ENCODE data around the gene EBPL.

Gene EBPL

DNA sequence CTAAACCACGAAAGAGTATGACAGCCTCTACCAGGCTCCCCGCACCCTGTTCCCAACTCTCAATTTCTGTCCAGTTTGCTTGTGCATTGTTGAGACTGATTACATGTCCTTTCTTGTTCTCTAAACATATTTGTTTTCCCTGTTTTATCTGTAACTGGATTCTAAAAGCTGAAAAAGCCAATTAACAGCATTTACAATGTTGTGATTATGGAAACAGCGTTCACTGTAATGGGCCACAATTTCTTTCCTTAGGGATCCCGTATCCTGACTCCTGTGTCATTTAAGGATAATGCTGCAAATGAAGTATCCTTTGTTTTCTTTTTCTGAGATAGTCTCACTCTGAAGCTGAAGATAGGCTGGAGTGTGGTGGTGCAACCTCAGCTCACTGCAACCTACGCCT is 20.5 kb downstream of the EBPL start:
- DNase-seq = no peak

- peak; percentile 23 for DNase-seq
These were observed 21.5 kb downstream of the EBPL start for GRCh38 chr13:49669735-49670309.

DNA sequence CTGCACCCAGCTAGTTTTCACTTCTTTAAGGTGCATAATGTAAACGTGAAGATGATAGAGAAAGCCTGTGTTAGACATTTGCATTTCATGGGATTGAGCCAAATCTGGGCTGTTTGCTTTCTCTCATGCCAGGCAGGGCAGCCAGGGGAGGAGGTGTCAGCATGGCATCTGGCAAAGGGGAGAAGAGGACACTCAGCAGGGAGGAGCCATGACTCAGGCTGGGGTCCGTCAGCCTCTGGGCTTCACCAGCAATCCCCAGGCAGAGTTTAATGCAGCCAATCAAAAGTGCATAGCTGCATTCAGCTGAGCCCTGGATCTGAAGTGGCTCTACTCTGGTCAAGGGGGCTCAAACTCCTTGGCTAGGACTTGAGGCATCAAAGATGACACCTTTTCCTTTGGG is 23.5 kb downstream of the EBPL start:
- no peak for DNase-seq

DNA sequence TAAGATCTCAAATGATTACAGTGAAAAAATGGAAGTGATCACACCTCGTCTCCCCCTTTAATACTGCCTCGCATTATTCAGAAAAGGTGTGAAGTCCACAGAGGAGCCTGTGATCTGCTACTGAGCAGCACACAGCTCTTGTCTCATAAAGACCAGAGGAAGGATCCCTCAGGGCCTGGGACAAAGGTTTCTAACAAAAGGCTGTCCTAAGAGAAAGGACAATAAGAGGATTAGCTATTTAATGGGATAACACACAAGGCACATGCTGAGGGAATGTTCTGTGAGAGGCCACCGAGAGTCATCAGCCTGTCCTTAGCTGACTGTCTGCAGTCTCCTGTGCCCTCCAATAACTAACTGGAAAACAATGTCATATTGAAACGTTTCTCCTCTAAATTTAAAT is 26.7 kb downstream of the EBPL start:
- DNase-seq = no peak

GRCh38 chr13:49657241-49657641 is 34.0 kb downstream of the EBPL start:
- no peak for DNase-seq

GRCh38 chr13:49655906-49656305 is 35.4 kb downstream of the EBPL start:
- DNase-seq = no peak

- no peak for DNase-seq
These were observed 37.3 kb downstream of the EBPL start for GRCh38 chr13:49654011-49654410.

- DNase-seq = no peak
These were observed 37.8 kb downstream of the EBPL start for GRCh38 chr13:49653478-49653877.

DNA sequence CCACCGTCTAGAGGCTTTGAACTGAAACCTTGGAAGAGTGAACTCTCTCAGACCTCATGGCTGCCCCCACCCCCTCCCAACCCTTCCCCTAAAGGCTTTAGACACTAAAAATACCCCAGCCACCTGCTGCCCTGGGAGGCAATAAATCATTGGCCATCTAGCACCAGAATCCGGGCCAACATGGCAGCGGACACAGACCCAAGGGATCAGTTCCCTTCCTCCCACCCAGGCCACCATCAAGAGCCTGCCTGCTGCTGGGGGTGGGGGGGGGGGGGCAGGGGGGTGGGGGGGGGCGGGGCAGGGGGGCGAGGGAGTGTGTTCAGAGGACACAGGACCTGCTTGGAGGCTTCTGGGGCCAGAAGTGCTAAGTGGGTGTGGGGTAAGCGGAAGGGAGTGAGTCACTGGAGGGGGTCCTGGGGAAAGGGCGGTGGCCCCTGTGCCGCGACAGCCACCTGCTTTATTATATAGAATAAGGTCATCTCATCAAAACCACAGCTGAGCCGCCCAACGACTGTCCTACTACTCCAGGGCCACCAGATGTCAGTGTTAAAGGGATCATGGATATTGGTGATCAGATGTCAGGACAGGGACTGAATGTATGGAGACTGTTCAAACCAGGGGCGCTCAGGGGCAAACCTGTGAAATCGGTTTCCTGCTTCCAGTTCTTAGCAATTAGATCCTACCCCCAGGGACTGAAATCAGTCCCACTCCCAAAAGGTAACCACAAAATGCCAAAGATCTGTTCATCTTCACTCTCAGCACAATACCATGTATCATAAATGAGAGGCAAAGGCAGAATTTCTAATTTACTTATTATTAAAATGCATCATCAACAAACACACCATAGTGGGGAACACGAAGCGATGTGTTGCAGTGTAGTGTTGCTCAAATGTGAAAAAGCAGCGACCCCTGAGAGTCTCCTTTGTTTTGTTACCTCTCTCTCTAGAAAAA is 38.7 kb downstream of the EBPL start:
- DNase-seq = peak; percentile 40

GRCh38 chr13:49651570-49652354 is 39.5 kb downstream of the EBPL start:
- no peak for DNase-seq

GRCh38 chr13:49649963-49650312 is 41.3 kb downstream of the EBPL start:
- DNase-seq = no peak

- no peak for DNase-seq
These were observed 41.9 kb downstream of the EBPL start for GRCh38 chr13:49649244-49649962.

GRCh38 chr13:49646688-49647087 is 44.6 kb downstream of the EBPL start:
- DNase-seq = no peak

- DNase-seq = no peak
These were observed 45.8 kb downstream of the EBPL start for GRCh38 chr13:49645451-49645850.

DNA sequence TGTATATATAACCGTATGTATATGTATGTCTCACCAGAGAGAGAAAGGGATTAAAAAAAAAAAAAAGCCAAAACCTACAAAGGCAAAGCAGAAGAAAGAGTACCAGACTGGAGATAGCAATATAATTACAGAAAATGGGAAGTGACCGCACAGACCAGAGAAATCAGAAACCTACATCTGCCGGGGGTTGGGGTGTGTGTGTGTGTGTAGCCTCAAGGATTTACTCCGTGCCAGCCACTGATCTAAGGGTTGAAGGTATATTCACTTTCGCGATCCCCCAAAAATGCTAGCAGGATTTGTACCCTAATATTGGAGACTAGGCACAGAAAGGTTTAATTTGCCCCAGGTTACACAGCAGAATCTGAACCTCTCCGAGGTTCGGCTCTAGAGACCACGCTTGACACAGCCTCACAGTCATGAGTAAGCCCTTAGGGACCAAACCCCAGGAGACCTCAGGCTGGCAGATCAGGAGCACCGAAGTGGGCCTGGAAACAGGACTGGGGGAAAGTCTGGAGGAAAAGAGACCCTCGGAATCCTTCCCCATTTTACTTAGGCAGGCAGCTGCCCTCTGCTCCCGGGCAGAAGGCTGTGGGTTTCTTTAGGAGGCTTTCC is 48.1 kb downstream of the EBPL start:
- DNase-seq = no peak

DNA sequence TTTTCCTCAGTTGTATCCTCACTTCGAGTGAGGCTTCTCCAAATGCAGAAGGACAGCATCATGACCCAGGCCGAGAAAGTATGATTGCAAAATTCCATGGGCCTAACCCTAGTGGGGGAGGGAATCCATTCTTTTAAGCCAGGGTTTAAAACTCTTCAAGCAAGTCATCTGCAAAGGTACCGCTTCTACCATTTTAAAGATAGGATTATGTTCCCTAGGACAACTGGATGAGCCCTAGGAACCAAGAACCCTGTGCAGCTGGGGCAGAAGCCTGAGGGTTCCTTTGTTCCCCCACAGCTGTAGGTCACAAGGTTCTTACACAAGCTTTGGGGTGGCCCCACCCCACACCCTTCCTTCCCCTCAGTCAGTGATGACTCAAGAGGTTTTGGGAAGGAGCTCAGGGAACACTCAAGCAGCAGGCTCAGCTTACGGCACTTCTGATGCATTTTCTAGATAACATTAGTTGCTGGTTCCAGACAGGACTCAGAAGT is 49.4 kb downstream of the EBPL start:
- no peak for DNase-seq

DNA sequence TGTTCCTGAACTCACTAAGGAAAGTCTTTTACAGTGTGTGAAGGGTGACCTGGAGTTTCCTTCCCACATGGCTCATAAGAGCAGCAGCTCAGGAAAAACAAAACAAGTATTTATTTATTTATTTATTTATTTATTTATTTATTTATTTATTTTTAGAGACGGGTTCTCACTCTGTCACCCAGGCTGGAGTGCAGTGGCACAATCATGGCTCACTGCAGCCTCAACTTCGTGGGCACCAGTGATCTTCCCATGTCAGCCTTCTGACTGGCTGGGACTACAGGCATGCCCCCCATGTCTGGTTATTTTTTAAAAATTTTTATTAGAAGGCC is 52.6 kb downstream of the EBPL start:
- DNase-seq = no peak

- DNase-seq = no peak
These were observed 53.1 kb downstream of the EBPL start for GRCh38 chr13:49638030-49638743.

DNA sequence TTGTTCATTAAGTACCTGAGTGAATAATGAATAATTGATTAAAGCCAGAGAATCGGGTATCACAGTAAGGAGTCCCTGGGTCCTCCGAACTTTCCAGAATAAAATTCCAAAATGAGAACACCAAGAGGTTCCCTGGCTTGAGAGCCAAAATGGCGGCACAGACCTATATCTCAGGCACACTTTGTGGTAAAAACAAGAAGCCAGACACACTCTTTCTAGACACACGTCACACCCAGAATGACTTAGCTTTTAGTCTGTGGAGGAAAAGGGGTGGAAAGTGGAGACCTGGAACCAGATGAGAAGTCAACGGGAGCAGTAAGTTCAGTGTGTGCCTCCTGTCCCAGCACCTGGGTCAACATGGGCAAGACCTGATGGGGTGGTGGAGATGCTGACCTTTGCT is 54.6 kb downstream of the EBPL start:
- no peak for DNase-seq

DNA sequence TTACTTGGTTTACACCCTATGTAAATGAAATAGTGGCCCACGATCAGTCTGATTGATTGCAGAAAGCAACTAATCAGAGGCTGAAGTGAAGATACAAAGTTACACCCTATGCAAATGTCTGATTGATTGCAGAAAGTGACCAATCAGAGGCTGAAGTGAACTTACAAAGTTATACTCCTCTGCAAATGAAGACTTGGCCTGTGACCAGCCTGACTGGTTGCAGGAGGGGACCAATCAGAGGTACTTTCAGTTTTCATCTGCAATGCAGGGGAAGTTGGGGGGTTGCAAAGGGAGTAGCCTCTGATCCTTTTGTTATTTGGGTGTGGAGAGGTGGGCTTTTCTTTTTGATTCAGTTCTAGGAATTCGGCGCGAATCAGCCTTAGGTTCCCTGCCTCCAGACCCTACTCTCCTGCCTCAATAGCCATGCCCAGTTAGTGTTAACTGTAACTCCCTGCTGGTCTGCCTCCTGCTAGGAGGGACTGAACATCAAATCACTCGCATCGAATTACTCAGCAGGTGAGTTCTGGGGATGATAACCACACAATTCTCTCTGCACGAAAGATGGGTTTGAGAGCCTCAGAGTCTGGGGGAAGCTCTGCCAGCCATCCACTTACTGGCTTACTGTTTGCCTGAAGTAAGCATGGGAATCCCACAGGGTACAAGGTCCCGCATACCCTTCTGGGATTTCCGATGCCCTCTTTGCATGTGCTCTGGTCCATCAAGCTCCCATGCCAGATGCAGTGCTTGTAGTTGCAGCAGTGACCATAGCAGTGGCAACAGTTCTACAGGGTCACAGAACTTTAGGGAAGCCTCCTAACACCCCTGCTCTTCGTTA is 55.5 kb downstream of the EBPL start:
- peak; percentile 30 for DNase-seq

DNA sequence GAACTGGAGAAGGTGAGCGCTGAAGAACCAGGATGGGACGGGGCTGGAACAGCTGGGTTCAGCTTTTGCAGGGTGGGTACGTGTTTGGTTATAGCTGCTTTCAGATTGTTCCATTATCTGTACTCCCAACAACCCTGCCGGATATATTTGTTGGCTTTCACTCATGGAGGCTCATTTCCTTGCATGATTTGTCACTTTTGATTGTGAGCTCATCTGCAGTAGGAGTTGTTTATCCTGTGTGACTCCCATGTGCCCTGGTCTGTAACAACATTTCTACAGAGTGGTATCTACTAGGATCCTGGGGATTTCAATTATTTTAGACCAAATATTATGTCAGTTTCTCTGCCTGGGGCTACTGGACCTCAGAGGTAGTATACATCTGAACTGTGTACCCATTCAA is 57.6 kb downstream of the EBPL start:
- DNase-seq = no peak
